NCI-H510A treated with DMSO at 0.1 percent for 48 hours (cell line): ENCODE measurements around the gene FLG.
"Not testable (repeated sequence)": the region's sequence is repeated elsewhere in the genome, so short reads cannot be mapped to it uniquely, and the experiment has no call there.

Experiments used
- DNase-seq: peaks from one replicate; lab custom pipeline; 2025; lab: John Stamatoyannopoulos, UW

The FLG gene

GRCh38 chr1:152256394-152256793, 68.6 kb downstream of the FLG start:
- not testable (repeated sequence) for DNase-seq
